GM19324 (cell line): ENCODE data around the gene ANKRD22.

Source experiments
- ATAC-seq: cut with Tn5 transposase; IDR thresholded peaks from one replicate; pipeline ENCODE4 v1.9.1; 2021; ENCODE audit warnings: mild to moderate bottlenecking, moderate library complexity; ENCODE audit not compliant: unreplicated experiment, low FRiP score

ANKRD22 gene

GRCh38 chr10:88803641-88804040 is 48.0 kb downstream of the ANKRD22 start:
- no peak for ATAC-seq

DNA sequence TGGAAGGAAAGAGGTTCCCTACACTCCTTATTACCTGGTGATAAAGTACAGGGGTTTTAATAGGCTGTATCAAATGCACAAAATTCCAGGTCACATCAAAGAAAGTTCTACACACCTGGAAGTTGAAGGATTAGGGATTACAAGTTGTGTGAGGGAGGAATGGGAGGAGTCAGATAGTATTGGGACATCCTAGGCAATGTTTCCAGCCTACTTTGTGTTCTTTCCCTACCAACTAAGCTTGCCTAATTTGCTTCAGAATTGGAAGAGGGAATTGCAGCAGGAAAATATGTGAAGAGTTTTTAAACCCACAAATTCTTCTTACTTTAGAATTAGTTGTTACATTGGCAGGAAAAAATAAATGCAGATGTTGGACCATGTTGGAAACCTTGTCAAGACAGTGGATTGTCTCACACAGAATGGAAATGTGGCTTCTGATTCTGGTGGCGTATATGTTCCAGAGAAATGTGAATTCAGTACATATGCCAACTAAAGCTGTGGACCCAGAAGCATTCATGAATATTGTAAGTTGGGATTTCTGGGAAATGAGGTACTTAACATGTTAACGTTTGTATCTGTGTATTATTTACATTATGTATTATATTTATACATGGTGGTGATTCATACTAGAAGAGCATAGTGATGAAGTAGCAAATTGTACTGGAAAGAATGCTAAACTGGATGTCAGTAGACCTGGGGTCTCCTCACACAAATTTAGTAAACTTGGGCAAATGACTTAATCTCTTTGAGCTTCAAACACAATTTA is 48.9 kb downstream of the ANKRD22 start, which contains the start of gene LIPM:
TSS of gene LIPM (plus strand) at position 208 of the 763 bp plus-strand sequence. CDS start at position 375, 167 bp downstream.
- no peak for ATAC-seq

DNA sequence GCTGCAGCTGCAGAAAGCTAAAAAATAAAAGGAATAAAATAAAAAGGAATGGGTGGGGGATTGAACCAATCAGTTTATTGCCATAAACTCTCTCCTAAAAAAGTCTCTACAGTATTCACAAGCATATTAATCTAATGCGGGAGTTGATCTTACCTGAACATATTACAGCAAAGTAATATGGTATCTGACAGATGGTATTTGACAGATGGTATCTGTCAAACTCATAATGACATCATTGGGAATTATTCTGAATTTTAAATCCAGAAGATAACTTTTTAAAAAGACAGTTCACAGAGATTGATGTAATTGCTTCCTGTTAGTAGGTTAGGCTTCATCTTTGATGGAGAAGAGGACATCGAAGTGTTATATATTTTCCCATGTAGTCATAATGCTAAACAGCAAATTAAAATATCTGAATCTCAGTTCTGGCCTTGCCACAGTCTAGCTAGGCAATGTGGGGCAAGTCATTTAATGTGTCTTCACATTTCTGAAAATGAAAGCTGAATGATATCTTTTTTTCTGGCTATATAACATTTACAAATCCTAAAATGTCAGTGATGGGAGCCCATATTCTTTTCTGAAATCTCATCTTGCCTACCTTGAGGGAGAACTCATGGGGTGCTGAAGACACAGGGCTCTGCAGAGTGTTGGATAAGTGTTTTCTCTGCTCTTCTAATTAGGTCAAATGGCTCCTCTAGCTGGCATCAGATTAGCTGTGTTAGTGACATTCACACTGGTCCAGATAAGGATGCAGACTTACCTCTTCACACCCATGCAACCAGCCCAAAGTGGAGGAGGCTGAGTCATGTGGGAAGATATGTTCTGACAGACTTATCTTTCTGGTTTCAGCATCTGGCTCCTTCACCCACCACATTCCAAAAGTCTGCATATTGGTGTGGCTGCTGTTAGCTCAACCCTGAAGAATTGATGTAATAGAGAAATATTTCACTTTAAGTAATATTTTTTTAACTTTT is 51.2 kb downstream of the ANKRD22 start:
- ATAC-seq: no peak

DNA sequence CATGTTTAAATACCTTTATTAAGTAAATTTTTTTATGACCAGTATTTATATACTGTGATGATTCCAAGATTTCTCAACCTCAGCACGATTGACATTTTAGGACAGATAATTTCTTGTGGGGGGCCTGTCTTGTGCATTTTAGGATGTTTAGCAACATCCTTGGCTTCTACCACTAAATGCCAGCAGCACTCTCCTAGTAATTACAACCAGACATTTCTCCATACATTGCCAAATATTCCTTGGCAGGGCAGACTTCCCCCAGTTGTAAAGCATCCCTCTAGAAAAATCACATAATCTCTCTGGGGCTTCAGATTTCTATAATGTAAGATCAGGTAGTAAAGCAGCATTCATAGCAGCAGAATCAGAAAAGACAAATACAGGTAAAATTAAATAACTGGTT is 56.9 kb downstream of the ANKRD22 start:
- ATAC-seq: no peak

DNA sequence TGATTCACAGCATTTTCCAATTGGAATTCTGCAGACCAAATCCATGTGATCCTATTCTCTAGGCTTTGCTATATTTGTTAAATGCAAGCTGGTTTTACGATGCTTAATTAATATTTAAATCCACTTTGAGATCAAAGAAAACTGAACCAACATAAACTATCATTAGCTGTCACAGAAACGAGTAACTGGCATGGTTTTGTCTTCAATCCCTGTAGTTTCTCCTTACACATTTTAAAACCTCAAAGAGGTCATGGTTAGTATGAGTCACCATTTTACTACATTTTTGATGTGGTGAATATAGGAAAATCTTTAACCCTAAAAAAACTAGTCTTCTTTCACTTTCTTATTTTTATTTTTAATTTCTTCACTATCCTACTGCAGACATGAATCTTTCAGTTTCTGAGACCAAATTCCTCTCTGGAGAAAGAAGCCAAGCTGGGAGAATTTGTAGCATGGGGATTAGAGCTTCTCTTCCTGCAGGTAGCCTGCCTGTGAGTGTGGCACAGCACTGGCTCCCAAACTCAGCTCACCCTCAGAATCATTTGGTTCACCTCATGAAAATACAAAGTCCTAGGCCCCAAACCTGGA is 57.8 kb downstream of the ANKRD22 start:
- ATAC-seq: no peak

- no peak for ATAC-seq
These were observed 59.0 kb downstream of the ANKRD22 start for GRCh38 chr10:88792661-88793060.

DNA sequence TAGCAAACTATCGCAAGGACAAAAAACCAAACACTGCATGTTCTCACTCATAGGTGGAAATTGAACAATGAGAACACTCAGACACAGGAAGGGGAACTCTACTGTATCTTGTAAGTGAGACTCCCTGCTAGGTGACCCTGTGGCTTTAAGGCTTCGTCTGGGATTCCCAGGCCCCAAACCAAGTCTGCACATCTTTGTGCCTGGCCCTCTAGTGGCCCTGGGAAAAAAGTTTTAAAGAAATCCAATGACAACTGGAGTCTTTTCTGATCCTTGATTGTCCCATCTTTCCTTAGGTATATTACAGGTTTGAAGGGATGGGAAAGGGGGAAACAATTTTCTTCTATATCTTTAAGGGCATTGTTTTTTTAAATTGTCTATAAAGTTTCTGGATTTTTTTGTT is 59.7 kb downstream of the ANKRD22 start:
- ATAC-seq: no peak

DNA sequence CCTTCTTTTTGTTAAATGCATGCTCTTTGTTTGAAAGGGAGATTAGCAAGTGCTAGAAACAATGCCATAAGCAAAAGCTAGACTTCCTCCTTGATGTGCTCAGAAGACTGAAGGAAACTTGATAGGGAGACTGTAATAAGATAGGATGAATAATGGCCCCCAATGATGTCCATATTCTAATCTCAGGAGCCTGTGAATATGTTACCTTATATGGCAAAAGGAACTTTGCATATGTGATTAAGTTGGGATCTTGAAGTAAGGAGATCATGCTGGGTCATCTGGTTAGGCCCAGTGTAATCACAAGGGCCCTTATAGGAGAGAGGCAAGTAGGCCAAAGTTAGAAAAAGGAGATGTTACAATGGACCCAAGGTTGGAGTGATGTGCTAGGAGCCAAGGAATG is 62.7 kb downstream of the ANKRD22 start:
- no peak for ATAC-seq

- no peak for ATAC-seq
These were observed 64.2 kb downstream of the ANKRD22 start for GRCh38 chr10:88787463-88787862.

- ATAC-seq: no peak
These were observed 65.4 kb downstream of the ANKRD22 start for GRCh38 chr10:88786032-88786770.

GRCh38 chr10:88783724-88784123 is 67.9 kb downstream of the ANKRD22 start:
- ATAC-seq: no peak

- ATAC-seq: no peak
These were observed 69.4 kb downstream of the ANKRD22 start for GRCh38 chr10:88782222-88782621.

GRCh38 chr10:88781206-88781605 is 70.4 kb downstream of the ANKRD22 start:
- ATAC-seq: no peak
